ENCODE measurements around the gene NCKAP1. TPM values are rescaled to one million over a fixed set of nuclear protein-coding genes. Genes with fewer than 3 reads are reported as not detected.

Gene NCKAP1
- total and polyA plus RNA-seq, 10 donors, result 8.9 to 62.5 (median 49.3) TPM

DNA sequence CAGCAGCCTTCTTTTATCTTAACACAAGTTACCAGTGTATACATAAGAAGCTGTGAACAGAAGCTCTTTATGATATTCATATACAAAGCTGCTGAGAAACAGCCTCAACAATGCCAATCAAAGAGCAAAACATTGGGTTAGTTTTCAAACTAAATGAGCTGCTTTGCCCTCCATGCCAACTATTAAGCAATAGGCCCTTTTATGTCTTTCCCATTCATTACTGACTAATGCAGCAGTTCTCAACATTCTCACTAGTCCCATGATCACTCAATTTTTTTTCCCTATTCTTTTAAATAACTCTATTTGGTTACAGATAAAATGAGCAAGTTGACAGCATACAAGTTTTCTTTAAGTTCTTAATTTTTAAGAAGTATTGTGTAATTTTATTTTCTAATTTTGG, 114.0 kb downstream of the NCKAP1 start:
- TF ChIP-seq POLR2AphosphoS5 (IDR thresholded peaks at IDR 0.05) (no peak), POLR2A (IDR thresholded peaks at IDR 0.05) (no peak)
- TF ChIP-seq, protein P1, sequence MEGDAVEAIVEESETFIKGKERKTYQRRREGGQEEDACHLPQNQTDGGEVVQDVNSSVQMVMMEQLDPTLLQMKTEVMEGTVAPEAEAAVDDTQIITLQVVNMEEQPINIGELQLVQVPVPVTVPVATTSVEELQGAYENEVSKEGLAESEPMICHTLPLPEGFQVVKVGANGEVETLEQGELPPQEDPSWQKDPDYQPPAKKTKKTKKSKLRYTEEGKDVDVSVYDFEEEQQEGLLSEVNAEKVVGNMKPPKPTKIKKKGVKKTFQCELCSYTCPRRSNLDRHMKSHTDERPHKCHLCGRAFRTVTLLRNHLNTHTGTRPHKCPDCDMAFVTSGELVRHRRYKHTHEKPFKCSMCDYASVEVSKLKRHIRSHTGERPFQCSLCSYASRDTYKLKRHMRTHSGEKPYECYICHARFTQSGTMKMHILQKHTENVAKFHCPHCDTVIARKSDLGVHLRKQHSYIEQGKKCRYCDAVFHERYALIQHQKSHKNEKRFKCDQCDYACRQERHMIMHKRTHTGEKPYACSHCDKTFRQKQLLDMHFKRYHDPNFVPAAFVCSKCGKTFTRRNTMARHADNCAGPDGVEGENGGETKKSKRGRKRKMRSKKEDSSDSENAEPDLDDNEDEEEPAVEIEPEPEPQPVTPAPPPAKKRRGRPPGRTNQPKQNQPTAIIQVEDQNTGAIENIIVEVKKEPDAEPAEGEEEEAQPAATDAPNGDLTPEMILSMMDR (IDR thresholded peaks at IDR 0.05 in 8 of 11, conservative IDR thresholded peaks at IDR 0.05 in 3 of 11), result no peak
- Histone ChIP-seq H3K27me3 (replicated peaks in 1 of 7) (no peaks in the 10 kb centered on the region), H3K4me1 (no peaks in the 10 kb centered on the region), H3K36me3 (peaks cover 0 to 40% (median 12%) of the 10 kb centered on the region in 6 donors), H3K4me3 (no peak overlapping the region), H3K27ac (no peak overlapping the region), H3K9me3 (no peaks in the 10 kb centered on the region)
- DNase-seq, result no peak
- intact Hi-C loops (cut with DNase I; ENCODE audit: low total_unique reads), result no loop called here

DNA sequence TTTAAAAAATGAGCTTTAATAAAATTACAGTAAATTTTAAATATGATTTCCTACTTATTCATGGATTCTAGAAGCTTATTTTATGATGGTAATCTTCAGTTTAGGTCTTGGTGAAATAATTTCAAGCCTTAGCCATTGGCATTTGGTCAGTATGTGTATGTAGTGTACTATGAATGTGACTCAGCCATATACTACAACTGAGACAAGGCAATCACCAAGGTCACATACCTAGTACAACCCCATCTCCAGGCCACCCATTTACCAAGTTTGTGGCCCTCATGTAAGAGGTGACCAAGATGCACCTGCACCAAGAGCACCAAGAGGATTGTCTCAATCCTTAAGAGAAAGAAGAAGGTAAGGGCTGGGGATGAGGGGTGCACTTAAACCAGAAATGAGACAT, 117.0 kb downstream of the NCKAP1 start:
- Histone ChIP-seq H3K4me1 (no peaks in the 10 kb centered on the region), H3K27ac (no peak overlapping the region), H3K4me3 (no peak overlapping the region), H3K36me3 (peaks cover 0 to 19% (median 4%) of the 10 kb centered on the region in 6 donors), H3K9me3 (no peaks in the 10 kb centered on the region), H3K27me3 (replicated peaks in 1 of 7) (no peaks in the 10 kb centered on the region)
- TF ChIP-seq, protein P1 (IDR thresholded peaks at IDR 0.05 in 8 of 11, conservative IDR thresholded peaks at IDR 0.05 in 3 of 11), result no peak
- TF ChIP-seq POLR2AphosphoS5 (IDR thresholded peaks at IDR 0.05) (no peak), POLR2A (IDR thresholded peaks at IDR 0.05) (no peak)
- intact Hi-C loops (cut with DNase I; ENCODE audit: low total_unique reads), result no loop called here
- no peak for DNase-seq

DNA sequence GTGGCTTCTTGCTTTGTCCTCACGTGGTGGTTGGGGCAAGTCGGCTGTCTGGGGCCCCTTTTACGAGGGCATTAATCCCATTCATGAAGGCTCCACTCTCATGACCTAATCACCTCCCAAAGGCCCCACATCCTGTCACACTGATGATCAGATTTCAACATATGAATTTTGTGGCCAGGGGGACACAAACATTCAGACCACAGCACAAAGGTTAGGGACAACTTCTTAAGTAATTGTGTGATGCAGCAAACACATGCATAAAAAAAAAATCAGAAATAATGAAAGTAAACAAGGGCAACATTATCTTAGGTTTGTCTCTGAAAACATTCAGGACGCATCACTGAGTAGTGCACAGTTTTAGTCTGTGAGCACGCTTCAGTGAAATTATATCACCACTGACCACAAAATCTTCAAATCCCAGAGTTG, 117.6 kb downstream of the NCKAP1 start:
- Histone ChIP-seq H3K27ac (no peak overlapping the region), H3K9me3 (no peaks in the 10 kb centered on the region), H3K4me1 (no peaks in the 10 kb centered on the region), H3K4me3 (no peak overlapping the region), H3K27me3 (replicated peaks in 1 of 7) (no peaks in the 10 kb centered on the region), H3K36me3 (peaks cover 0 to 16% (median 3%) of the 10 kb centered on the region in 6 donors)
- intact Hi-C loops (cut with DNase I; ENCODE audit: low total_unique reads), result no loop called here
- 62 to 85% (median 76%) methylated on average over 5 of the region's 5 CpGs for WGBS, 5 donors
- TF ChIP-seq POLR2AphosphoS5 (IDR thresholded peaks at IDR 0.05) (no peak), POLR2A (IDR thresholded peaks at IDR 0.05) (no peak)
- TF ChIP-seq, protein P1 (IDR thresholded peaks at IDR 0.05 in 8 of 11, conservative IDR thresholded peaks at IDR 0.05 in 3 of 11), result no peak
- no peak for DNase-seq

DNA sequence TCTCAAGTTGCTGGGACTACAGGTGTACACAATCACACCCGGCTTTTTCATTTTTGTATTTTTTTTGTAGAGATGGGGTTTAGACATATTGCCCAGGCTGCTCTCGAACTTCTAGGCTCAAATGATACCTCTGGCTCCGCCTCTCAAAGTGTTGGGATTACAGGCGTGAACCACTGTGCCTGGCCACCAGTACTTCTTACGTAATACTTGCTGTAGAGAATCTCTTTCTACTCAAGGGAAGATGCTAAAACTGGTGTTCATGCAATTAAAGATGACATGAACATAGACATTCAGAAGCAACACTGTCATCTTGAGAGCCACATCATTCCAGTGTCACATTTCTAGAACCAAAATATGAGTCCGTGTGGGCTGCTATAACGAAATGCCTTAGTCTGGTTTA, 118.2 kb downstream of the NCKAP1 start:
- H3K9me3 ChIP-seq, result no peaks in the 10 kb centered on the region
- no peak overlapping the region for H3K27ac ChIP-seq
- H3K4me3 ChIP-seq, result no peak overlapping the region
- no peaks in the 10 kb centered on the region for H3K27me3 ChIP-seq (replicated peaks in 1 of 7)
- intact Hi-C loops (cut with DNase I; ENCODE audit: low total_unique reads), result no loop called here
- no peak for DNase-seq
- 92 to 96% (median 93%) methylated on average over 7 of the region's 7 CpGs for WGBS, 5 donors
- TF ChIP-seq POLR2A (IDR thresholded peaks at IDR 0.05) (no peak), POLR2AphosphoS5 (IDR thresholded peaks at IDR 0.05) (no peak)
- TF ChIP-seq, protein P1 (IDR thresholded peaks at IDR 0.05 in 8 of 11, conservative IDR thresholded peaks at IDR 0.05 in 3 of 11), result no peak
- no peaks in the 10 kb centered on the region for H3K4me1 ChIP-seq
- H3K36me3 ChIP-seq, result peaks cover 0 to 20% (median 3%) of the 10 kb centered on the region in 6 donors
